Measurements from ENCODE around the gene ZBTB5. TPM values are rescaled to one million over a fixed set of nuclear protein-coding genes. Genes with fewer than 3 reads are reported as not detected.
A peak's percentile ranks its signal among the peaks of the same experiment; 100 is the strongest.

ZBTB5 gene
- total and polyA plus RNA-seq, 4 donors: 2.4 to 9.4 (median 6.5) TPM

DNA sequence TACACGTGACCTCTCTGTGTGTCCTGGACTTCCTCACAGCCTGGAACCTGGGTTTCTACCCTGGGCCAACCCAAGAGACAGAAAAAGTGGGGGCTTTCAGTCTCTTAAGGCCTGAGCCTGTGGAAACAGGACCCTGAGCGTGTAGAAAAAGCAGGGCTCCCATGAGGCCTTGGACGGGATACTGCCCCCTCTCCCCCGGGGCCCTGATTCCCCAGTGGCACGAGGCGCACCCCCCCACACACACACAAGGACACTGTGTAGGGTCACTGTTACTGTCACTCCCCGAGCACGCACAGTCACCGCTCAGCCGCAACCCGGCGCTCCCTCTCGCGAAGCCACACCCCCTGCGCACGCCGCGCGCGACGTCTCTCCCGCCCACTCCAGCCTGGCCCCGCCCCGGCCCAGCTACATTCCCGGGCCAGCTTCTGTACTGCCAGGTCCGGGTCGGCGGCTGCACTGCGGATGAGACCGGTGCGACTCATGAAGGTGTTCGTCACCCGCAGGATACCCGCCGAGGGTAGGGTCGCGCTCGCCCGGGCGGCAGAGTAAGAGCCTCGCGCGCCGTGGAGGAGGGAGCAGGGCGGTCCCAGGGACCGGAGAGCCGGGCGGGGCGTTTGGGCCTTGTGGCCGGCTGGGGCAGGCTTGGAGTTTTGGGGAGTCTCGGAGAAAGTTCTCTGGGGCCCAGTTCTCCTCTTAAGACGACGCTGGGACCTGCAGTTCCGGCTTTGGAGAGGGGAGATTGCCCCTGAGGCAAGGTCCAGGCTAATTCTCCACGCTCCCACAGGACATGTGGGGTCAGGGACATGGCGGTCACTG lies 42.8 kb downstream of the ZBTB5 start, which contains the start of gene GRHPR:
Gene GRHPR (plus strand): TSS at position 408 of the 816 bp plus-strand sequence. CDS start 55 bp downstream, at position 463.
- Histone ChIP-seq H3K9me3 (ENCODE audit: control insufficient read depth in 4 of 4, low read length in 3 of 4) (no peaks in the 10 kb centered on the region), H3K36me3 (ENCODE audit: control insufficient read depth in 4 of 4, insufficient read depth in 3 of 4, low read depth in 1 of 4, low read length in 3 of 4) (peaks cover 0 to 14% (median 4%) of the 10 kb centered on the region in 4 donors), H3K27me3 (ENCODE audit: control insufficient read depth in 4 of 4, insufficient read depth in 4 of 4, low read length in 3 of 4) (no peaks in the 10 kb centered on the region), H3K27ac (ENCODE audit: low read depth in 1 of 2, low read length in 2 of 2) (peak within 1 kb of the TSS; percentile 91 to 98), H3K4me3 (ENCODE audit: low read depth in 1 of 3, low read length in 3 of 3) (peak within 1 kb of the TSS; percentile 82 to 90 (median 90)), H3K9ac (ENCODE audit: low read depth in 1 of 2, low read length in 2 of 2) (peak within 1 kb of the TSS; percentile 85 to 88), H3K4me1 (ENCODE audit: control insufficient read depth in 4 of 4, insufficient read depth in 4 of 4, low read length in 3 of 4) (peaks cover 25 to 76% (median 63%) of the 10 kb centered on the region in 4 donors)
- TF ChIP-seq RAD21 (IDR thresholded peaks at IDR 0.05) (peak; percentile 3 to 28), HNF4A (conservative IDR thresholded peaks at IDR 0.05) (peak; percentile 75 to 85), EGR1 (IDR thresholded peaks at IDR 0.05; ENCODE audit: low read depth in 2 of 2) (peak; percentile 68 to 74), NR2F2 (IDR thresholded peaks at IDR 0.05) (no peak), JUND (IDR thresholded peaks at IDR 0.05) (peak in 1 of 2 donors; percentile 8), SP1 (IDR thresholded peaks at IDR 0.05) (peak; percentile 82), YY1 (IDR thresholded peaks at IDR 0.05) (no peak), RXRA (IDR thresholded peaks at IDR 0.05) (peak; percentile 97 to 99), HNF4G (IDR thresholded peaks at IDR 0.05) (peak; percentile 21), FOXA1 (IDR thresholded peaks at IDR 0.05) (no peak), GABPA (IDR thresholded peaks at IDR 0.05 in 1 of 2, conservative IDR thresholded peaks at IDR 0.05 in 1 of 2) (no peak), TAF1 (conservative IDR thresholded peaks at IDR 0.05) (peak; percentile 56)
- TF ChIP-seq, protein P1, sequence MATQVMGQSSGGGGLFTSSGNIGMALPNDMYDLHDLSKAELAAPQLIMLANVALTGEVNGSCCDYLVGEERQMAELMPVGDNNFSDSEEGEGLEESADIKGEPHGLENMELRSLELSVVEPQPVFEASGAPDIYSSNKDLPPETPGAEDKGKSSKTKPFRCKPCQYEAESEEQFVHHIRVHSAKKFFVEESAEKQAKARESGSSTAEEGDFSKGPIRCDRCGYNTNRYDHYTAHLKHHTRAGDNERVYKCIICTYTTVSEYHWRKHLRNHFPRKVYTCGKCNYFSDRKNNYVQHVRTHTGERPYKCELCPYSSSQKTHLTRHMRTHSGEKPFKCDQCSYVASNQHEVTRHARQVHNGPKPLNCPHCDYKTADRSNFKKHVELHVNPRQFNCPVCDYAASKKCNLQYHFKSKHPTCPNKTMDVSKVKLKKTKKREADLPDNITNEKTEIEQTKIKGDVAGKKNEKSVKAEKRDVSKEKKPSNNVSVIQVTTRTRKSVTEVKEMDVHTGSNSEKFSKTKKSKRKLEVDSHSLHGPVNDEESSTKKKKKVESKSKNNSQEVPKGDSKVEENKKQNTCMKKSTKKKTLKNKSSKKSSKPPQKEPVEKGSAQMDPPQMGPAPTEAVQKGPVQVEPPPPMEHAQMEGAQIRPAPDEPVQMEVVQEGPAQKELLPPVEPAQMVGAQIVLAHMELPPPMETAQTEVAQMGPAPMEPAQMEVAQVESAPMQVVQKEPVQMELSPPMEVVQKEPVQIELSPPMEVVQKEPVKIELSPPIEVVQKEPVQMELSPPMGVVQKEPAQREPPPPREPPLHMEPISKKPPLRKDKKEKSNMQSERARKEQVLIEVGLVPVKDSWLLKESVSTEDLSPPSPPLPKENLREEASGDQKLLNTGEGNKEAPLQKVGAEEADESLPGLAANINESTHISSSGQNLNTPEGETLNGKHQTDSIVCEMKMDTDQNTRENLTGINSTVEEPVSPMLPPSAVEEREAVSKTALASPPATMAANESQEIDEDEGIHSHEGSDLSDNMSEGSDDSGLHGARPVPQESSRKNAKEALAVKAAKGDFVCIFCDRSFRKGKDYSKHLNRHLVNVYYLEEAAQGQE (IDR thresholded peaks at IDR 0.05): peak; percentile 50
- TF ChIP-seq, protein P2, sequence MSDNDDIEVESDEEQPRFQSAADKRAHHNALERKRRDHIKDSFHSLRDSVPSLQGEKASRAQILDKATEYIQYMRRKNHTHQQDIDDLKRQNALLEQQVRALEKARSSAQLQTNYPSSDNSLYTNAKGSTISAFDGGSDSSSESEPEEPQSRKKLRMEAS (IDR thresholded peaks at IDR 0.05): peak; percentile 30
- under 1% methylated on average over 56 of the region's 56 CpGs for WGBS
- peak; percentile 93 for DNase-seq (ENCODE audit: low spot score)

DNA sequence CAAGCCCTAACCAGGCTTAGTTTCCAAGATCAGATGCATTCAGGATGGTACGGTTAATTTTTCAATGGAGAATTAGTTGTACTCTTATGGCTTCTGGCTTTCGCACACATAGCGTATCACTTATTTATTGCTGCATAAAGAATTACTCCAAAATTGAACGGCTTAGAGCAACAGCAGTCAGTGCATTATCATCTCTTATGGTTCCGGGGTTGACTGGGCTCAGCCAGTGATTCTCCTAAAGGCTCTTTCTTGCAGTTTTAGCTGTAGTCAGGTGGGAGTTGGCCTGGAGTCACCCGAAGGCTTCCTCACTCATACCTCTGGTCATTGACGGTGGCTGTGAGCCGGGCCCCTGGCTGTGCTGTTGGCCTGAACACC lies 43.3 kb downstream of the ZBTB5 start:
- peaks cover 28 to 76% (median 63%) of the 10 kb centered on the region in 4 donors for H3K4me1 ChIP-seq (ENCODE audit: control insufficient read depth in 4 of 4, insufficient read depth in 4 of 4, low read length in 3 of 4)
- DNase-seq (ENCODE audit: low spot score): no peak
- peaks cover 0 to 9% (median 4%) of the 10 kb centered on the region in 4 donors for H3K36me3 ChIP-seq (ENCODE audit: control insufficient read depth in 4 of 4, insufficient read depth in 3 of 4, low read depth in 1 of 4, low read length in 3 of 4)
- H3K4me3 ChIP-seq (ENCODE audit: low read depth in 1 of 3, low read length in 3 of 3): peak overlapping the region in 2 of 3 donors; percentile 82 to 90
- WGBS: 53% methylated on average over 8 of the region's 8 CpGs
- peak overlapping the region in 1 of 2 donors; percentile 73 for H3K9ac ChIP-seq (ENCODE audit: low read depth in 1 of 2, low read length in 2 of 2)
- no peak for TF ChIP-seq TAF1 (conservative IDR thresholded peaks at IDR 0.05)
- TF ChIP-seq RXRA (IDR thresholded peaks at IDR 0.05): peak in 1 of 2 donors; percentile 61
- no peaks in the 10 kb centered on the region for H3K9me3 ChIP-seq (ENCODE audit: control insufficient read depth in 4 of 4, low read length in 3 of 4)
- no peaks in the 10 kb centered on the region for H3K27me3 ChIP-seq (ENCODE audit: control insufficient read depth in 4 of 4, insufficient read depth in 4 of 4, low read length in 3 of 4)
- H3K27ac ChIP-seq (ENCODE audit: low read depth in 1 of 2, low read length in 2 of 2): peak overlapping the region; percentile 91 to 98

All from liver (tissue), 9 donors.